Spleen (tissue), 7 donors: Measurements from ENCODE around the gene DCAKD.

Experiments used
- CTCF ChIP-seq, 11 experiments: fragments of 200-600 bp in 7 of 11; fragments of 450-650 bp in 4 of 11; sonication (generic) in 4 of 11; IDR thresholded peaks in 8 of 11; conservative IDR thresholded peaks in 3 of 11; 1 replicate in 7 of 11; 2 replicates in 4 of 11; pipeline versions ENCODE4 v1.4.0 to v1.8.0; 2016 to 2021; ENCODE audit warnings: antibody characterized with exemption in 11 of 11, inconsistent platforms in 4 of 11, mild to moderate bottlenecking in 1 of 11
- POLR2A ChIP-seq, 3 donors: fragments of 450-650 bp; IDR thresholded peaks; one replicate each; pipeline ENCODE4 v1.5.1; 2017; ENCODE audit warnings: antibody characterized with exemption in 3 of 3, mild to moderate bottlenecking in 1 of 3
- donor health status: DM: no; HTN: no; CAD: no; lungs with moderate emphysema.
- donor health status: DM: no; HTN: no; CAD: no.
- donor health status: DM: no; HTN: no; CAD: no.

- TF ChIP-seq CTCF (IDR thresholded peaks at IDR 0.05 in 8 of 11, conservative IDR thresholded peaks at IDR 0.05 in 3 of 11), result peak in 4 of 11 experiments; percentile 7 to 52 (median 21)
- peak in 2 of 3 donors; percentile 51 to 61 for TF ChIP-seq POLR2A (IDR thresholded peaks at IDR 0.05)
Measured at GRCh38 chr17:45060797-45061605, 9.6 kb upstream of the DCAKD start, which contains the start of gene NMT1.
